GM19238 (cell line): ENCODE results near the gene GSS.

Experiments used
- DNase-seq: peaks from one replicate; pipeline ENCODE4 v3.0.0; 2011; ENCODE audit warnings: low spot score; ENCODE audit not compliant: insufficient read length

GSS gene

DNA sequence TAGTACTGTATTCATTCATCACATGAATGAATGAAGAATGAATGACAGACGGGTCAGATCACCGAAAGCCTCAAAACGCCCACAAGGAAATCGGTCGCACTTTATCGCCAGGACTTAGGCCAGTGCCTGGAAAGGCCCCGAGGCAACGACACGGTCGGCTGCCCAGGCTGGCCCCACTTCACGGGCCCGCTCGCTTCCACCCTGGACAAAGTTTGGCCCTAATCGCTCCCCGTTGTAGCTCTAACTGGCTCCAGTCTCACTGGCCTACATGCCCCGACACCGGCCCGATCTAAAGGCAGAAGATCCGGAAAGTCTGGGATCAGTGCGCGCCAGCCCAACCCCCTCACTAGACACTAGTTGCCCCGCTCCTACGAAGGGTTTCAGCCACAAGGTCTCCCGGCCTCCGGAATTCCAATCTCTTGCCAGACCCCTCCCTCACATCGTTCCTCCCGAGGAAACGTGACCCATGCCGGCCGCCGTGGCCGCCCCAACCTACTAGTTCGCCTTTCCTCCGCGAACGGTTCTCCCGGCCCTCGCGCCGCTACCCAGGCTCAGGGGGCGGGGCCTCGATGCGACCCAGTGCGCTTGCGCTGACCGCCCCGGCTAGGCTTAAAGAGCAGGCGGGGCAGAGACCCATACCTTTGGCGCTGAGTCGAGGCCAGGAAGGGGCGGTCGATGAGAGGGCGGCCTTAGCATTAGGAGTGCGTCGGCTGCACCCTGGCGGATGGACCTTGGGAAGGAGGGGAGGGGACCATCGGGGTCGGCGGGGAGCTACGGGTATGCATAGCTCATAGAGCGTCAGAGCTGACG, at the start of gene GSS, which contains the start of gene MYH7B:
Gene GSS, minus strand, starts transcription at position 576 of the 810 bp plus-strand sequence. CDS start 3,954 bp downstream, outside the sequence.
Gene MYH7B, plus strand, starts transcription at position 638 of the 810 bp plus-strand sequence. CDS start 22,138 bp downstream, outside the sequence.
- DNase-seq: peak; percentile 94

DNA sequence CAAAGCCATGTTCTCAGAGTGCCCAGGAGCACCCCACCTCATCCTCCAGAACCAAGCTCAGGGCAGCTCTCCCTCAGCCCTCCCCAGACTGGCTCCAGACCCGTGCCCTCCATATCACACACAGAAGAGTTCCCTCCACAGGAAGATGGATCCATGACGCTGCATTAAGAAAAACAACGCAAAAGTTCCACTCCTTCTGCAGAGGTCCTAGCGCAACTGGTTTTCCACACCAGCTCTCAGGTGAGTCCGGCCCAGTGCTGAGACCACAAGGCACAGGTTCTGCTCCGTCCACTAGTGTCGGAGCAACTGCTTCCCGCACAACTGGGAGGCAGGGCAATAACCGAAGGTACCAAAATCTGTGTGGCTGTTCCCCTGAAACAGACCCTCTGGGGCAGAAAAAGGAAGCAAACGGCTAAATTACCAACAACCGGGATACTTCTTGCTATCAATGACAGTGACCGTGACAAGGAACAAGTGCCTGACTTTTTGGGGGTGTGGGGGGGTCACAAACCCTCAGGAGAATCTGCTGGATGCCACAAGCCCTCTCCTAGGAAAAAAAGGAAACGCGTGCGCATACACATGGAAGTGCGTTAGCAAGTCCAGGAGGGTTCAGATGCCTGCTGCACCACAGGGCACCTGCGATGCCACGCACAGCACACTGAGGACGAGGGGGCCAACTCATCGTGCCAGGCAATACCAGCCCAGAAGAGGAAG, 49.3 kb upstream of the GSS start:
- DNase-seq: no peak

DNA sequence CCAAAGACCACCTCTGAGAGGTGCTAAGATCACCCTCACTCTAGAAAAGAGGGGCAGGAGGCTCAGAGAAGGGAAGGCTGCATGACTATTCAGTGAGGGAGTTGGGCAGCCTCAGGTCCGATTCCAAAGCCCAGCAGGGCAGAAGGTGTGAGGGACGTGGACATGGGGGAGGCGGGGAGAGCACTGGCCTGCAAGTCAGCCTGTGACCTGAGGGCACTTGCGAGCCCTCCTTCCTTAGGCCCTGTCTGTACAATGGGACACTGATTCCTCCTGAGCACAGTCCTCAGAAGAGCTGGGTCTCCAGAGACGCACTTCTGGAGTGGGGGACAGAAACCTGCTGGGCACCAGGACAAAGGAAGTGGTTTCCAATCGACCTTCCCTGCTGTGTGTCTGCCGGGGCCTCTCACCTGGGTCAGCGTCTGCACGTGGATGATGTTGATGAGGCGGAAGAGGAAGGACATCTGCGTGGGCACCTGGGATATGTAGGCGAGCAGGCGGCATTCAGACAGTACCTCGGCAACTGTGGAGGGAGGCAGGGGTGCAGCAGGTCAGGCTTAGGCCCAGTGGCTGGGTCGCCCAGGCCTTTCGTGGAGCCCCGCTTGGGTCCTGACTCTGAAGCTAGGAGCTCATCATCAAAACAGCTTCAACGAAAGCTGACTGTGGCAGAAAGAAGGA, 48.6 kb upstream of the GSS start:
- no peak for DNase-seq

DNA sequence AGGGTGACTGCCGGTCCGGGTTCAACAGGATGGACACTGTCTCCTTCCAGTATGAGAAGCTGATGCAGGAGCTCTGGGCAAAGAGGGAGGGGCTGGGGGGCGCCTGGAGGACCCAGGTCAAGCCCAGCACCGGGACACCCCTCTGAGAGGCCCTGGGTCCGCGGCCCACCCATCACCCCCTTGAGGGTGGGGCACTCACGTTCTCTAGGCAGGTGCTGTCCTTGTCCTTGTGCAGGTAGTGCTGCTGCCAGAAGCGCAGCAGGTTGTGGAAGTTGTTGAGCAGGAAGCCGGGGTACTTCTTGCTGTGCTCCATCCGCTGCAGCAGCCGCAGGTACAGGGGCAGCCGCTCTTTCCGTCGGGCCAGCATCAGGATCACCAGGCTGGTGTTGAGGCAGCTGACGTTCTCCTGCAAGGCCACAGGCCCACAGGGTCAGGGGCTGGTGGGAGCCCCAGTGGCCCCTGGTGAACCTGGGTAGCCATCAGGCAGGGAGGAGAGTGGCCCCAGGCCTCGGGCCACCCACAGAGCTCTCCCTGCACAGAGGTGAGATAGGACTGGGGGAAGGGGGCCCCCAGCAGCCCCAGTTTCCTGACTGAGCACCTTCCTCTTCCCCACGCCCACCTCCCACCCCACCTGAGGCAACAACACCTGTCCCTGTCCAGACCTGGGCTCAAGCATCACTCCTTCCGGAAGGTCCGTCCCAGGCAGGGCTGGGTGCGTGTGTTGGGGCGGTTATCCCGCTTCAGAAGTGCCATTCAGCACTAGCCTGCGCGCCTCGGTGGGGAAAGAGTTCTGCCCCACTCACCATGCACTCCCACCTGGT, 47.8 kb upstream of the GSS start:
- DNase-seq: no peak

DNA sequence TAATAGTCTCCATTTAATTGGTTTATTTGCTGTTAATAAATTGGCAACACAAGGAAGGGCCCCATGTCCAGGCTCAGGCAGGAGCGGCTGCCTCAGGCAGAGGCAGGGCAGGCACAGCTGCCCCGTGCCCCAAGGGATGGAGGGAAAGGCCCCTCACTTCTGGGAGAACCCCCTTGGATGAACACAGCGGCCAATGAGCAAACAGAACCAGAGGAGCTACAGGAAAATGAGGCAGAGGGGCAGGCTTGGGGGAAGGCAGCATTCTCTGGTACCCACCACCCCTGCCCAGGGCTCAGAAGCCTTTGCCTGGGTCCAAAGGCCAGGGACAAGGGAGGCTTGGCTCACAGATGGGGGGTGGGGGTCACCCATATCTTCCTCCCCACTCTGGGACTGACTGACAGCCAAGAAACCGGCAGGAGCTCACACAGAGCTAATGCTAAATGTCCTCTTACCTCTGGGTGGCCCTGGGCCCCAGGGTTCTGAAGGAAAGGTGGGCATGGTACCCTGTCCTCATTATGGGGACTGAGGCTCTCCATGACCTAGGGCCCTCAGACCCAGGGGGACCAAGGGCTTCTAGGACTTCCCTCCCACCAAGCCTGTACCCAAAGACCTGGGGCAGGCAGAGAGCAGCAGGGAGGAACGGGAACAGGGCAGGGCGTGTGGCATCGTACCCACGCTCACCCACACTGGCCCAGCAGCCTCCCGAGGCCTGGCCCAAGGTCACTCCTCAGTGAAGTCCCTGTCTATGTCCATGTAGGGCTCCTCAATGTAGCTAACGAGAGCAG, 47.0 kb upstream of the GSS start:
- no peak for DNase-seq

DNA sequence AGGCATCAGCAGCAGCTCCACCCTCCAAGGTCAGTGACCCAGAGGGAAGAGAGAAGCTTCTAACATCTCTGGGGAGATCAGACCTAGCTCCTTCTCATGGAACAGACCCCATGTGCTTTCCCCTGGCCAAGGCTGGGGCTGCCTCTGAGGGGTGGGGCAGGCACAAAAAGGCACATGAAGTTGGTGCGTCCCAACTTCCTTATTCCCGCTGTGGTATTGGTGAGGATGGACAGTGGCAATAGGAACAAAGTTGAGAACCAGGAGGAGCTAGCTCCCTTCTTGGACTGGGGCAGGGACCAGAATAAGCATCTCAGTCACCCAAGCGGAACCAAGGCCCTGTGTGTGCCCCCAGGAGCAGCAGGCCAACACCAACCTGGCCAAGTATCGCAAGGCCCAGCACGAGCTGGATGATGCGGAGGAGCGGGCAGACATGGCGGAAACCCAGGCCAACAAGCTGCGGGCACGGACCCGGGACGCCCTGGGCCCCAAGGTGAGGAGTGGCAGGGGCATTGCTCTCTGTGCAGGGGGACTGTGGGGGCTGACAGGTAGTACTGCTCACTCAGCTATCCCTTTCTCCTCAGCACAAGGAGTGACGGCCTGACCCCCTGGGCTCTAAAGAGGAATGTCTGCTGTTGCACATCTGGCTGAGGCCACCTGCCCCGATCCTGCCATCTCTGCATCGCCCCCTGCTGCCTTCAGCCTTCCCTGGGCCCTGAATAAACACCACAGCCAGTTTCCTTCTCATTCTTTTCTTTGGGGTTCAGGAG, 46.2 kb upstream of the GSS start:
- DNase-seq: no peak

DNA sequence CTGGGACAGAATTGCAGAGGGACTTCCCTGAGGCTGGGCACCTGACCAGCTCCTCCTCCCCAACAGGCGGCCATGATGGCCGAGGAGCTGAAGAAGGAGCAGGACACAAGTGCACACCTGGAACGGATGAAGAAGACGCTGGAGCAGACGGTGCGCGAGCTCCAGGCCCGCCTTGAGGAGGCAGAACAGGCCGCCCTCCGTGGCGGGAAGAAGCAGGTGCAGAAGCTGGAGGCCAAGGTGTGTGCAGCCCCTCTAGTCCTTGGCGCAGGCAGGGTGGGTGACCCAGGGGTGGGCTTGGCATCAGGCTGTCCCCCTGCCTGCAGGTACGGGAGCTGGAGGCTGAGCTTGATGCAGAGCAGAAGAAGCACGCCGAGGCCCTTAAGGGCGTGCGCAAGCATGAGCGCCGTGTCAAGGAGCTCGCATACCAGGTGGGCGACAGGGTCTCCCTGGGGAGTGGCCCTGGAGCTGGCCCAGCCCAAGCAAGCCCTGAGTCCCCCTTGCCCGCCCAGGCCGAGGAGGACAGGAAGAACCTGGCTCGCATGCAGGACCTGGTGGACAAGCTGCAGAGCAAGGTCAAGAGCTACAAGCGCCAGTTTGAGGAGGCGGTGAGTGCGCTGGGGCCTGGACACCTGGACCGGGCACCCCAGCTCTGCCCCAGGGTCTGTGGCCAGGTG, 45.5 kb upstream of the GSS start:
- DNase-seq: no peak

DNA sequence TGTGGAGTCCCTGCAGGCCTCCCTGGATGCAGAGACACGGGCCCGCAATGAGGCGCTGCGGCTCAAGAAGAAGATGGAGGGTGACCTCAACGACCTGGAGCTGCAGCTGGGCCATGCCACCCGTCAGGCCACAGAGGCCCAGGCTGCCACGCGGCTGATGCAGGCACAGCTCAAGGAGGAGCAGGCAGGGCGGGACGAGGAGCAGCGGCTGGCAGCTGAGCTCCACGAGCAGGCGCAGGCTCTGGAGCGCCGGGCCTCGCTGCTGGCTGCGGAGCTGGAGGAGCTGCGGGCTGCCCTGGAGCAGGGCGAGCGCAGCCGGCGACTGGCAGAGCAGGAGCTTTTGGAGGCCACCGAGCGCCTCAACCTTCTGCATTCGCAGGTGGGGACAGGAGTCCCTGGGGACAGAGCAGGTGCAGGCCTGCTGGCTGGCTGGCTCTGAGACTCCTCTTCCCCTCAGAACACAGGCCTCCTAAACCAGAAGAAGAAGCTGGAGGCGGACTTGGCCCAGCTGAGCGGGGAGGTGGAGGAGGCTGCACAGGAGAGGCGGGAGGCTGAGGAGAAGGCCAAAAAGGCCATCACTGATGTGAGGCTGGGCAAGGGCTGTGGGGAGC, 44.8 kb upstream of the GSS start:
- no peak for DNase-seq

DNA sequence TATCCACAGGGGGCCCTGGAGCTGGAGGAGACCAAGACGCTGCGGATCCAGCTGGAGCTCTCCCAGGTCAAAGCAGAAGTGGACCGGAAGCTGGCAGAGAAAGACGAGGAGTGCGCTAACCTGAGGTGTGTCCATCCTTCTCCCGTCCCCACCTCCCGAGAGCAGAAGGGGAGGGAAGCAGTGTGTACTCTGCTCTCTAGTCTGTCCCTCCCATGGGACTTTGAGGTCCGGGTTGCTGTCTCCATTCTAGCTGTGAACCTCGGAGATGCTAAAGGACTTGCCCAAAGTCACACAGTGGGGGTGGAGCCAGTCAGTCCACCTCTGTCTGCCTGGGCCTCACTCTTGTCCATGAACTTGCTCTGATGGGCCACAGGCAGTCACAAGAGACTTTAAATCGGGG, 44.2 kb upstream of the GSS start:
- DNase-seq: no peak

DNA sequence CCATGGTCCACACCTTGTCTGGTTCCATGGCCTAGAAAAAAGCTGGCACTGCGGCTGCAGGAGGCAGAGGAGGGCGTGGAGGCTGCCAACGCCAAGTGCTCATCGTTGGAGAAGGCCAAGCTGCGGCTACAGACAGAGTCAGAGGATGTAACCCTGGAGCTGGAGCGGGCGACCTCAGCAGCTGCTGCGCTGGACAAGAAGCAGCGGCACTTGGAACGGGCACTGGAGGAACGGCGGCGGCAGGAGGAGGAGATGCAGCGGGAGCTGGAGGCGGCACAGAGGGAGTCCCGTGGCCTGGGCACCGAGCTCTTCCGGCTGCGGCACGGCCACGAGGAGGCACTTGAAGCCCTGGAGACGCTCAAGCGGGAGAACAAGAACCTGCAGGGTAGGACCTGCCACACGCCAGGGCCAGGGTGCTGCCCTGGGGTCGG, 43.4 kb upstream of the GSS start:
- no peak for DNase-seq

DNA sequence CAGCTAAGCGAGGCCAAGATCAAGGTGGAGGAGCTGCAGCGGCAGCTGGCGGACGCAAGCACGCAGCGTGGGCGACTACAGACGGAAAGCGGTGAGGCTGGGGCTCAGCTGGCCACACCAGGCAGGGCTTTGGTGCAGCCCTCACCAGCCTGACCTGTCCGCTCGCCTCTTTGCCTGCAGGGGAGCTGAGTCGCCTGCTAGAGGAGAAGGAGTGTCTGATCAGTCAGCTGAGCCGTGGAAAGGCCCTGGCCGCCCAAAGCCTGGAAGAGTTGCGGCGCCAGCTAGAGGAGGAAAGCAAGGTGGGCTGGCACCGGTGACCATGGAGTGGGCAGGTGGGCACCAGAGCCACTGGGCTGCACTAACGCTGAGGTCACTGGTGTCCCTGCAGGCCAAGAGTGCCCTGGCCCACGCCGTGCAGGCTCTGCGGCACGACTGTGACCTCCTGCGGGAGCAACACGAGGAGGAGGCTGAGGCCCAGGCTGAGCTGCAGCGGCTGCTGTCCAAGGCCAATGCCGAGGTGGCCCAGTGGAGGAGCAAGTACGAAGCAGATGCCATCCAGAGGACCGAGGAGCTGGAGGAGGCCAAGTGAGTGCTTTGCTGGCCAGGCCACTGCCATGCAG, 42.8 kb upstream of the GSS start:
- no peak for DNase-seq

DNA sequence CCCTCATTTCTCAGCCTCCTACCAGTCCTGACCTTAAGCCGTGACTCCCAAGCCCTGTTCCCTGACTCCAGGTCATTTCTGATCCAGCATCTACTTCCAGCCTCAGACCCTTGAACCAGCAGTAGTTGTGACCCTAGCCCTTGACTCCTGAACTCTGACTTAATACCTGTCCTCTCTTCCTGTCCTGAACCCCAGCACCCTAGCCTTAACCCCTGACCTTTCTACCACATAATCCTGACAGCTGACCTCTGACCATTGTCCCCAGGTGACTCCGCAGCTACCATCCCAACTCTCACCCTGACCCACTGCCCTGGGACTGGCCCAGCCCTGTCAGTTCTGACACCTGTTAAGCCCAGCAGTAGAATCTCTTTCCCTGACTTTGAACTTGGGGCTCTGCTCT, 42.2 kb upstream of the GSS start:
- DNase-seq: no peak

DNA sequence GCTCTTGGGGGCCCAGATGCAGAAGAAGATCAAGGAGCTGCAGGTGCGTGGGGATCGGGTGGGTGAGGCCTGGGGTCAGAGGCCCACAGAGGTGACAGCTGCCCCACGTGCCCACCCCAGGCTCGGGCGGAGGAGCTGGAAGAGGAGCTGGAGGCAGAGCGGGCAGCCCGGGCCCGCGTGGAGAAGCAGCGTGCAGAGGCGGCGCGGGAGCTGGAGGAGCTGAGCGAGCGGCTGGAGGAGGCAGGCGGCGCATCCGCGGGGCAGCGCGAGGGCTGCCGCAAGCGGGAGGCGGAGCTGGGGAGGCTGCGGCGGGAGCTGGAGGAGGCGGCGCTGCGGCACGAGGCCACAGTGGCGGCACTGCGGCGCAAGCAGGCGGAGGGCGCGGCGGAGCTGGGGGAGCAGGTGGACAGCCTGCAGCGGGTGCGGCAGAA, 41.5 kb upstream of the GSS start:
- DNase-seq: no peak

DNA sequence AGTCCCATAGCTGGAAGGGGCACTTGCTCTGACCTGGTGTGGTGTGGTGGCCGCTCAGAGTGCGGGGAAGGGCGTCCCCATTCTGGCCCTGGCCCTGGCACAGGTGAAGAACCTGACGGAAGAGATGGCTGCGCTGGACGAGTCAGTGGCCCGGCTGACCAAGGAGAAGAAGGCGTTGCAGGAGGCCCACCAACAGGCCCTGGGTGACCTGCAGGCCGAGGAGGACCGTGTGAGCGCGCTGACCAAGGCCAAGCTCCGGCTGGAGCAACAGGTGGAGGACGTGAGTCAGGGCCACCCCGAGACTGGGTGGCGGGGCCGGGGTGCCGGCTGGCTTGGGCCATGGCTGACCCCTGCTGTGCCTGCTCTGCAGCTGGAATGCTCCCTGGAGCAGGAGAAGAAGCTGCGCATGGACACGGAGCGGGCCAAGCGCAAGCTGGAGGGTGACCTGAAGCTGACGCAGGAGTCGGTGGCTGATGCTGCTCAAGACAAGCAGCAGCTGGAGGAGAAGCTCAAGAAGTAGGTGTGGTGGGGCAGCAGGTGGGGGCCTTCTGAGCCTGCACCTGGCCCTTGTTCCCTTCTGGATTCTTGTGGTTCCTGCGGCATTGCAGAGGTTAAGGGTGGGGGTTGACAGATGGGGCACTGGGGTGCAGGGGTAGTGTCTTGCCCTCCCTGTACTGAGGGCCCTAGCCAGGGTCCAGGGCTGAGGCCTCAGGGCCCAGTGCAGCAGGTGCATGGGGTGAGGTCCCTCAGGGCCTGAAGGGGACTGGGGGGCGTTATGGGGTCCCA, 40.8 kb upstream of the GSS start:
- no peak for DNase-seq

DNA sequence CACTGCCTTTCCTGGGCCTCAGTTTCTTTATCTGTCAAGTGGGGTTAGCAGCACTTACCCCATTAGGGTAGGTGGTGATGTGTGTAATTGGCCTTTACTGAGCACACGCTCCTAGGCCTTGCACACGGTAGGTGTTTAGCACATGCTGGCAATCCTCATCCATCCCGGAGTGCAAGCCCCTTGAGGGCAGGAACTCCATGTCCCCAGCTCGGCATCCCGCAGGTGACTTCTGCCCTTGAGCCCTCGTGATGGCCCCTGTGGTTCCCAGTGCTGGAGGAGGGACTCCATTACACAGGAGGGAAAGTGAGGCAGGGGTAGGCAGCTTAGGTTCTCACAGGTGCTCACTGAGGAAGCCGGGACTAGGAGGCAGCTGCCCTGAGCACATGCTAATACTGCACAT, 40.1 kb upstream of the GSS start:
- no peak for DNase-seq

DNA sequence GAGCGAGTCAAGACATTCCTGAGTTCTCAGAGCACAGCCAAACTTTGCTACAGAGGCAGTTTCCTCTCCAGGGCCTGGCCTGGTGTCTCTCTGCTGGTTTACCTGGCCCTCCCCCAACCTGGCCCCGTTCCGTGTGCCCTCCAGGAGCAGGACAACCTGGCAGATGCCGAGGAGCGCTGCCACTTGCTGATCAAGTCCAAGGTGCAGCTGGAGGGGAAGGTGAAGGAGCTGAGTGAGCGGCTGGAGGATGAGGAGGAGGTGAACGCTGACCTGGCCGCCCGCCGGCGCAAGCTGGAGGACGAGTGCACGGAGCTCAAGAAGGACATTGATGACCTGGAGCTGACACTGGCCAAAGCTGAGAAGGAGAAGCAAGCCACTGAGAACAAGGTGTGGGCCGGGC, 39.6 kb upstream of the GSS start:
- DNase-seq: no peak

DNA sequence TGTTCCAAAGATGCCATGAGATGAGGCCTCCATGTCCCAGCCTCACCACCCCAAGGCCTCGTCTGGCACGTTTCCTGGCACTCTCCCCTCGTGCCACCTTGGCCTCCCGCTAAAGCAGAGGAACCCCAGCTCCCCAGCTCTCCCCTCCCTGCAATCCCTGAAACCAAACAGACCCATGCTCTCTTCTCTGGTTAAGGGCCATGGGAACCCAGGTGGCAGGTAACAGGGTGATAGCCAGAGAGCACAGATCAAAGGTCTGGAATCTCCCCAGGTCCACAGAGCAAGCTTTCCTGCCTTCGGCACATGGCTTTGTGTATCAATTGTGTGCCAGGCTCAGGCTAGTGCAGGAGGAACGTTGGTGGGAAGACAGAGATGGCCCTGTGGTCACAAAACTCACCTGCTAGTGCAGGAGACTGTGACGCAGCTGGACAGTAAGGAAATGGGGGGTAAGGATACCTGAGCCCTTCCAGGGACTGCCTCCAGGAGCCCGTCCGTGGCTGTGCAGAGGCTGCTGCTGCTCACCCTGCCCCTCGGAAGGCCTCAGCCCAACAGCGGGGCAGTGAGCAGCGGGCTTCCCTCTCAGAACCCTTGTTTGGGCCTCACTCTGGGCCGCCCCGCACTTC, 39.0 kb upstream of the GSS start:
- DNase-seq: no peak
